Bronchial epithelial cell (primary cell): ENCODE measurements around the gene PTK6. TPM values are rescaled to one million over a fixed set of nuclear protein-coding genes. Genes with fewer than 3 reads are reported as not detected.
A peak's percentile ranks its signal among the peaks of the same experiment; 100 is the strongest.

ENCODE experiments used
- DNase-seq: peaks from one replicate; pipeline ENCODE4 v3.0.0-alpha.2; 2010; ENCODE audit warnings: low read depth
- FAIRE-seq: peaks from 2 replicates; lab custom pipeline; 2011; peaks lifted over from hg19 to GRCh38; lab: Jason Lieb, UNC
- H3K27me3 ChIP-seq: 2 replicates; pipeline ENCODE4 v1.5.1; 2011; ENCODE audit warnings: low read length; ENCODE audit not compliant: control insufficient read depth, insufficient read depth
- H3K36me3 ChIP-seq: 2 replicates; pipeline ENCODE4 v1.5.1; 2011; ENCODE audit warnings: low read length; ENCODE audit not compliant: control insufficient read depth, insufficient read depth
- H3K4me3 ChIP-seq: 2 replicates; pipeline ENCODE4 v1.5.1; 2011; ENCODE audit warnings: mild to moderate bottlenecking, low read depth, low read length, control low read depth
- total RNA-seq: library from RNA; depleted of rRNA; stranded (reverse); fragments of >200 nt; gene quantifications from 2 replicates; pipeline ENCODE4 v1.2.1, GENCODE V29; 2014
- TF ChIP-seq, protein P1 (sequence below): IDR thresholded peaks from 2 replicates; pipeline ENCODE4 v1.5.1; 2011; ENCODE audit warnings: mild to moderate bottlenecking, moderate library complexity, low read length, control low read depth, inconsistent platforms; ENCODE audit not compliant: insufficient read depth, severe bottlenecking

Gene PTK6
- total RNA-seq, 1 donor from 2014 or later = 59.5 TPM

DNA sequence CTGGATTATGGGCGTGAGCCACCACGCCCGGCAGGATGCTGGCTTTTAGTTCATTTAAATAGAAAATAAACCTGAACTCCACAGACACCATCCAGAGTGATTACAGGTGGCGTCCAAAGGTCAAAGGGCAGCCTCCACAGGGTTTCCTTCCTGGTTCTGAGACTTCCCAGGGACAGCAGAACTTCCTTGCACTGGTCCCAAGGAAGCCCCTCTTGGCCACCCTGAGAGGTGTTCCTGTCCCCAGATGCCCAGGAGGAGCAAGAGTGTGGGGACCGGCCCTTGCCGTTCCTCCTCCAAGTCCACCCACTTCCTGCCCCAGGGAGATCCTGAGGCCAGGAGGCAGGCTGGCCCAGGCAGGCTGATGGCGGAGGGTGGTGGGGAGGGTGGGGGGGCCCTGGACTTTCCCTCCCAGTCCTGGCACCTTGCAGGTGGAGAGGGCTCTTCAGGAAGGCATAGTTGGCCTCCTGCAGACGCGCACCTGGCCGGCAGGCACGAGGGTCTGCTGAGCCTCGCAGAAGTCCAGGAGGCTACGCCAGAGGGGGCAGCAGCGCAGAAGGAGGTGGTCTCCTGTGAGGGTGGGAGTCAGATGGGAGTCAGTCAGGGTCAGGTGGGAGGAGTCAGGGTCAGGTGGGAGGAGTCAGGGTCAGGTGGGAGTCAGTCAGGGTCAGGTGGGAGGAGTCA, 21.8 kb upstream of the PTK6 start:
- H3K36me3 ChIP-seq = peaks cover 18% of the 10 kb centered on the region
- H3K4me3 ChIP-seq = no peak overlapping the region
- TF ChIP-seq, protein P1, sequence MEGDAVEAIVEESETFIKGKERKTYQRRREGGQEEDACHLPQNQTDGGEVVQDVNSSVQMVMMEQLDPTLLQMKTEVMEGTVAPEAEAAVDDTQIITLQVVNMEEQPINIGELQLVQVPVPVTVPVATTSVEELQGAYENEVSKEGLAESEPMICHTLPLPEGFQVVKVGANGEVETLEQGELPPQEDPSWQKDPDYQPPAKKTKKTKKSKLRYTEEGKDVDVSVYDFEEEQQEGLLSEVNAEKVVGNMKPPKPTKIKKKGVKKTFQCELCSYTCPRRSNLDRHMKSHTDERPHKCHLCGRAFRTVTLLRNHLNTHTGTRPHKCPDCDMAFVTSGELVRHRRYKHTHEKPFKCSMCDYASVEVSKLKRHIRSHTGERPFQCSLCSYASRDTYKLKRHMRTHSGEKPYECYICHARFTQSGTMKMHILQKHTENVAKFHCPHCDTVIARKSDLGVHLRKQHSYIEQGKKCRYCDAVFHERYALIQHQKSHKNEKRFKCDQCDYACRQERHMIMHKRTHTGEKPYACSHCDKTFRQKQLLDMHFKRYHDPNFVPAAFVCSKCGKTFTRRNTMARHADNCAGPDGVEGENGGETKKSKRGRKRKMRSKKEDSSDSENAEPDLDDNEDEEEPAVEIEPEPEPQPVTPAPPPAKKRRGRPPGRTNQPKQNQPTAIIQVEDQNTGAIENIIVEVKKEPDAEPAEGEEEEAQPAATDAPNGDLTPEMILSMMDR = no peak
- no peaks in the 10 kb centered on the region for H3K27me3 ChIP-seq
- DNase-seq (no peak), FAIRE-seq (no peak)

DNA sequence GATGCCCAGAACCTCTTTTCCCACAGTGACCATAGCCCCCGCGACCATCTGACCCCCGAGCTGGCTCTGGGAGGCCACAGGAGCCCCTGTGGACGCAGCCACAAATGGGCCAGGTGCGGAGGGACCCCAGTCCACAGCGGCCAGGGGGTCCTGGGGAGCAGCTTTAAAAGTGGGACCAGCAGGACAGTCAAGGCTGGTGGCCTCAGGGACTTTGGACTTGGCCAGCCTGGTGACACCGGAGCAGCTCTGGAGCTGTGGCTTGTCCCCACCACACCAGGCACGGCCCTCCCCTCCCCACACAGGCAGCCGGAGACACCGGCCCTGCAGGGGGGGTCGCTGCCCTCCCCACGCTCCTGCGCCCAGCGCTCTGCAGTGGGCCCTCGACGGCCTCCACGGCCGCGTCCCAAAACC, 20.3 kb upstream of the PTK6 start:
- H3K4me3 ChIP-seq = no peak overlapping the region
- FAIRE-seq = no peak
- H3K36me3 ChIP-seq = peaks cover 16% of the 10 kb centered on the region
- TF ChIP-seq, protein P1 = no peak
- DNase-seq = no peak
- H3K27me3 ChIP-seq = no peaks in the 10 kb centered on the region

DNA sequence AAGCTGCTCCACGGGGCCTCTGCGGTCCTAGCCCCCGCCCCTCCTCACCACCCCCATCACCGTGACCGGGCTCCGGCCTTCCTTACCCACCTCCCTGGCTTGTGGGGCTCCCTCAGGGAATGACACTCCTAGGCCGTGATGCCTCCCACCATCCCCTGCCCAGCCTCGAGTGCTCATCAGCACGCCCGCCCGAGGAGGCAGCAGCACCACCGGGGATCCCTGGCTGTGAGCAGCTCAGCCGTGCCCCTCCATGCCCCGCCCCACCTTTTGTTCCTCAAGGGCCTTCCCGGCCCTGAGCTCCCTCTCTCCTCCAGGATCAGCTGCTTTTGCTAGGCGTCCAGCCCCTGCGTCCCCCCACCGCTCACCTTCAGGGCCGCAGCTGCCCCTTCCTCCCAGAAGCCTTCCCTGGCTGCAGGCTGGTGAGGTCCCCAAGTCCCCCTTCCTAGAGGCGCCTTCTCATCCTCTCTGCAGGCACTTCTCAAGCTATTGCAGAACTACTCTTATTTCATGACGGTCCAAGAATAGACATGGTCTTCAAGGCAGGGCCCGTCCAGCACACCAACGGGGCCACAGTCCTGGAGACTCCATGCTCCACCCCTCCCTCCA, 19.8 kb upstream of the PTK6 start:
- no peaks in the 10 kb centered on the region for H3K27me3 ChIP-seq
- peaks cover 16% of the 10 kb centered on the region for H3K36me3 ChIP-seq
- TF ChIP-seq, protein P1 = no peak
- no peak overlapping the region for H3K4me3 ChIP-seq
- DNase-seq (no peak), FAIRE-seq (peak; percentile 58)

DNA sequence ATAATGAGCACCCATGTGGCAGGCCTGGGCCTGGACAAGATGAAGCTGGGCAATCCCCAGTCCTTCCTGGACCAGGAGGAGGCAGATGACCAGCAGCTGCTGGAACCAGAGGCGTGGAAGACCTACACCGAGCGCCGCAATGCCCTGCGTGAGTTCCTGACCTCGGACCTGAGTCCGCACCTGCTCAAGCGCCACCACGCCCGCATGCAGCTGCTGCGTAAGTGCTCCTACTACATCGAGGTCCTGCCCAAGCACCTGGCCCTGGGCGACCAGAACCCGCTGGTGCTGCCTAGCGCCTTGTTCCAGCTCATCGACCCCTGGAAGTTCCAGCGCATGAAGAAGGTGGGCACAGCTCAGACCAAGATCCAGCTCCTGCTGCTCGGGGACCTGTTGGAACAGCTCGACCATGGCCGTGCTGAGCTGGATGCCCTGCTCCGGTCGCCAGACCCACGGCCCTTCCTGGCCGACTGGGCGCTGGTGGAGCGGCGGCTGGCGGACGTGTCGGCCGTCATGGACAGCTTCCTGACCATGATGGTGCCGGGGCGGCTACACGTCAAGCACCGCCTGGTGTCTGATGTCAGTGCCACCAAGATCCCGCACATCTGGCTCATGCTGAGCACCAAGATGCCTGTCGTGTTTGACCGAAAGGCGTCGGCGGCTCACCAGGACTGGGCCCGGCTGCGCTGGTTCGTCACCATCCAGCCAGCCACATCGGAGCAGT, 18.6 kb upstream of the PTK6 start:
- FAIRE-seq = no peak
- H3K36me3 ChIP-seq = peaks cover 9% of the 10 kb centered on the region

DNA sequence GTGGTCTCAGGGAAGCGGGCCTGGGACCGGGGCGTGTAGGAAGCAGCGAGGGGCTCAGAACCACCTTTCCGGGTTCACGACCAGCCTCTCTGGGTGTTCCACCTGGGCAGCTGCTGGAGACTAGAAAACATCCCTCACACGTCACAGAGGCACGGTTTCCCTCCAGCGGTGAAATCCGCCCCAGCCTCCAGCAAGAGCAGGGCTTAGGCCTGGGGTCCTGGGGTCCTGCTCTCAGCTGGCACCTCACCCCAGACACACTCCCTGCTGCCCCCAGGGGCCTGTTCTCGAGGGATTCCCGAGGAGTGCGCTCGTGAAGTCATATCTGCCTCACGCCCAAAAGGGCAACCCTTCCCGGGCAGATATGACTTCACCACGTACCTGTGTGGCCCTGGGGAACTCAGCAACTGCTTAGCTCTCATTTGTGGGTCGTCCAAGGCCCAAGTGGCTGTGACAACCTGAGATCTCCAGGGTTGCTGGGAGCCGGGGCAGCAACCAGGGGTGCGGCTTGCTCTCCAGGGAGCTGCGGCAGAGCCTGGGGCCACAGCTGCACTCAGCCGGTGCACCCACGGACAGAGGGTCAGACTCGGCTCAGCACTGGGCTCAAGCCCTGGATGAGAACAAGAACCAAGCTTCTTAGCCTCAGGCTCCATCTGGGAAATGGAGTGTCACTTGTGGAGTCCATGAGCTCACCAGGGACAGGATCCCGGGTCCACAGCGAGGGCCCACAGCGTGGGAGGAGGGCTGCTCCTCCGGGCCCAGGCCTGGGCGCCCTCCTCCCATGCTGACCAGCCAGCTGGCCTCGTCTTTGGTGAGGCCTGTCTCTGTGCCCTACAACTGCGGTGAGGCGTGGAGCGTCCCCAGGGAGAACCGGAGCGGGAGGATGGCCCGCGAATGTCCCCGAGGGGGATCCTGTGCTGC, 17.4 kb upstream of the PTK6 start:
- FAIRE-seq (no peak), DNase-seq (no peak)
- Histone ChIP-seq H3K4me3 (peak overlapping the region; percentile 45), H3K27me3 (no peaks in the 10 kb centered on the region), H3K36me3 (no peaks in the 10 kb centered on the region)
- TF ChIP-seq, protein P1 = no peak

More for the DNA sequence above, 18.6 kb upstream of the PTK6 start:
- TF ChIP-seq, protein P1 = no peak
- H3K27me3 ChIP-seq = no peaks in the 10 kb centered on the region
- no peak for DNase-seq
- H3K4me3 ChIP-seq = no peak overlapping the region
